Suprapubic skin (tissue), 4 donors: Measurements from ENCODE around the gene ECE2.

Experiments
- EP300 ChIP-seq: sonication (generic); formaldehyde crosslinking; IDR thresholded peaks from one replicate; pipeline ENCODE4 v1.6.1; 2017; ENCODE audit warnings: antibody characterized with exemption
- POLR2A ChIP-seq, 2 donors: fragments of 450-650 bp; IDR thresholded peaks; one replicate each; pipeline ENCODE4 v1.6.1; 2017; ENCODE audit warnings: antibody characterized with exemption in 2 of 2, mild to moderate bottlenecking in 2 of 2, moderate library complexity in 2 of 2
- POLR2AphosphoS5 ChIP-seq, 3 donors: sonication (generic); formaldehyde crosslinking; IDR thresholded peaks; one replicate each; pipeline ENCODE4 v1.6.1; 2017; ENCODE audit warnings: antibody characterized with exemption in 3 of 3
- TF ChIP-seq, protein P1 (sequence below), 2 donors: fragments of 200-600 bp in 1 of 2; fragments of 450-650 bp in 1 of 2; sonication (generic) in 1 of 2; IDR thresholded peaks; one replicate each; pipeline ENCODE4 v1.5.1; 2016 to 2019; ENCODE audit warnings: antibody characterized with exemption in 2 of 2, mild to moderate bottlenecking in 1 of 2, moderate library complexity in 1 of 2

- TF ChIP-seq, protein P1, sequence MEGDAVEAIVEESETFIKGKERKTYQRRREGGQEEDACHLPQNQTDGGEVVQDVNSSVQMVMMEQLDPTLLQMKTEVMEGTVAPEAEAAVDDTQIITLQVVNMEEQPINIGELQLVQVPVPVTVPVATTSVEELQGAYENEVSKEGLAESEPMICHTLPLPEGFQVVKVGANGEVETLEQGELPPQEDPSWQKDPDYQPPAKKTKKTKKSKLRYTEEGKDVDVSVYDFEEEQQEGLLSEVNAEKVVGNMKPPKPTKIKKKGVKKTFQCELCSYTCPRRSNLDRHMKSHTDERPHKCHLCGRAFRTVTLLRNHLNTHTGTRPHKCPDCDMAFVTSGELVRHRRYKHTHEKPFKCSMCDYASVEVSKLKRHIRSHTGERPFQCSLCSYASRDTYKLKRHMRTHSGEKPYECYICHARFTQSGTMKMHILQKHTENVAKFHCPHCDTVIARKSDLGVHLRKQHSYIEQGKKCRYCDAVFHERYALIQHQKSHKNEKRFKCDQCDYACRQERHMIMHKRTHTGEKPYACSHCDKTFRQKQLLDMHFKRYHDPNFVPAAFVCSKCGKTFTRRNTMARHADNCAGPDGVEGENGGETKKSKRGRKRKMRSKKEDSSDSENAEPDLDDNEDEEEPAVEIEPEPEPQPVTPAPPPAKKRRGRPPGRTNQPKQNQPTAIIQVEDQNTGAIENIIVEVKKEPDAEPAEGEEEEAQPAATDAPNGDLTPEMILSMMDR (IDR thresholded peaks at IDR 0.05): no peak
- no peak for TF ChIP-seq POLR2AphosphoS5 (IDR thresholded peaks at IDR 0.05)
- no peak for TF ChIP-seq POLR2A (IDR thresholded peaks at IDR 0.05)
- TF ChIP-seq EP300: no peak
Observed at GRCh38 chr3:184275381-184275701, 481 bp upstream of the ECE2 start.
